Endometrial microvascular endothelial cells (primary cell): ENCODE results near the gene TUBB4A. TPM values are rescaled to one million over a fixed set of nuclear protein-coding genes. Genes with fewer than 3 reads are reported as not detected.
"Not testable (repeated sequence)": the region's sequence is repeated elsewhere in the genome, so short reads cannot be mapped to it uniquely, and the experiment has no call there.

ENCODE experiments used
- in situ Hi-C: cut with HindIII; loops from 2 replicates; pipeline ENCODE4 v1.10.0; 2017; ENCODE audit warnings: low sequenced_read_pairs, low pct_unique_long_range_greater_than_20kb; ENCODE audit errors: inconsistent ontology term
- total RNA-seq: library from RNA; depleted of rRNA; stranded (reverse); fragments of >200 nt; gene quantifications from one replicate; pipeline ENCODE4 v1.2.3, GENCODE V29; 2015; ENCODE audit errors: inconsistent ontology term

TUBB4A gene
- total RNA-seq: not detected

DNA sequence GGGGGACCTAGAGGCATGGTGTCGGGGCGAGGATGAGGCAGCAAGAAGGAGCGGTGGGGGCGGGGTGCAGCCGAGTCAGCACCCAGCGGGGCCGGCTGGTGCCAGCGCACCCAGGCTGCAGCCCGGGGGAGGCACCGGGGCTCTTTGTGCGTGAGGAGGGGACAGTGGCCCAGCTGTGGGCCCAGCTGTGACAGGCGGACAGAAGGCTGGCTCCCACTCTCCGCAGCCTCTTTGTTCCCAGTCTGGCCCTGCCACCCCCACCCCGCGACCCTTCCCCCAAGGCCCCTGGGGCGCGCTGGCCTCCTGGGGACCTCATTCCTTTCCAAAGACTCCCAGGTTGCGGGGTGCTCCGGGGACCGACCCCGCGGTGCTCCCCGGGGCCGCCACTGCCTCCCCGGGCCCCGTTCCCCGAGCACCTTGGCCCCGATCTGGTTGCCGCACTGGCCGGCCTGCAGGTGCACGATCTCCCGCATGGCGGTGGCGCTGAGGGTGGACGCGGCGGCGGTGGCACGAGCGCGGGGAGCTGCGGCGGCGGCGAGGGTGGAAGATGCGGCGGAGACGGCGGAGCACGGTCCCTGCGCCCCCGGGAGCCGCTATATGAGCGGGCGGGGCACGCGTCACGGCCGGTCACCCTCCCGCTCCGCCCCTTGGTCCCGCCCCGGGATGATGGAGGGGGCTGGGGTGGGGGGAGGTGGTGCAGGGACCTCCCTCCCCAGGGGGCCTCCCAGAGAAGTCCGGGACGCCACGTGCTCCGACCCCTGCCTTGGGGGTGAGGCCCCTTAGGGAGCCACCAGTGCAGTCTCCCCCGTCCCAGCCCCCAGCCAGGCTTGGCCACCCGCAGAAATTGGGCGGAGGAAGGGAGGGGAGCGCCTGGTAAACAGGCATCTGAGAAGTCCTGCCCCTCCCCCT is at the start of gene TUBB4A:
Gene TUBB4A, minus strand, starts transcription at position 570 of the 909 bp plus-strand sequence. Its CDS starts 97 bp downstream, at position 473.
- in situ Hi-C loops: no loop called here

DNA sequence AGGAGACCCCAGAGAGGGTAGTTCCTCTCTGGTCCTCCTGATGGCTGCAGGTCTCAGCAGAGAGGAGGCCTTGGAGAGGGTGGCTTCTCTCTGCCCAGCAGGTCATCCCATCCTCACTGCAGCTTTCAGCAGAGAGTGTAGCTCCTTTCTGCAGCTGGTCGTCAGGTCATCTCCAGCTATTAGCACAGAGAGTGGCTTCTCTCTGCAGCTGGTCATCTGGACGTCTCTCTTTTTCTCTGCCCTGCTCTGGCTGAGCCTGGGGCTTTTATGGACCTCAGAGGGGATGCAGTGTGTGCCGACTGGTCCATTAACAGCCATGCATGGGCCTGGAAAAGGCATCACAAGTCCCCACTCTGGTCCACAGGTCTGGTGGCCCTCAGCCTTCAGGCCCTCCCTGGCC is 49.0 kb upstream of the TUBB4A start:
- in situ Hi-C loops: no loop called here

DNA sequence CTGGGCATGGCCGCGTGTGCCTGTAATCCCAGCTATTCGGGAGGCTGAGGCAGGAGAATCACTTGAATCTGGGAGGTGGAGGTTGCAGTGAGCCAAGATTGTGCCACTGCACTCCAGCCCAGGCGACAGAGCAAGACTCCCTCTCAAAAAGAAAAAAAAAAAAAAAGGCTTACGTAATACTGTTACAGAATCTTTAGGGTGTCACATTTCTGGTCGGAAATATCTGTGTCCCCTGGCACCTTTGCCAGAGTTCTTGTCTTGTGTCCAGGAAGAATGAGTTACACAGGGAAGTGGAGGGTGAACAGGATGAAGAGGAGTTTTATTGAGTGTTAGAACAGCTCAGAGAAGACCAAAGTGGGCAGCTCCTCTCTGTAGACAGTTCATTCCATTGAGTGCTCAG is 48.6 kb upstream of the TUBB4A start:
- in situ Hi-C loops: not testable (repeated sequence)

DNA sequence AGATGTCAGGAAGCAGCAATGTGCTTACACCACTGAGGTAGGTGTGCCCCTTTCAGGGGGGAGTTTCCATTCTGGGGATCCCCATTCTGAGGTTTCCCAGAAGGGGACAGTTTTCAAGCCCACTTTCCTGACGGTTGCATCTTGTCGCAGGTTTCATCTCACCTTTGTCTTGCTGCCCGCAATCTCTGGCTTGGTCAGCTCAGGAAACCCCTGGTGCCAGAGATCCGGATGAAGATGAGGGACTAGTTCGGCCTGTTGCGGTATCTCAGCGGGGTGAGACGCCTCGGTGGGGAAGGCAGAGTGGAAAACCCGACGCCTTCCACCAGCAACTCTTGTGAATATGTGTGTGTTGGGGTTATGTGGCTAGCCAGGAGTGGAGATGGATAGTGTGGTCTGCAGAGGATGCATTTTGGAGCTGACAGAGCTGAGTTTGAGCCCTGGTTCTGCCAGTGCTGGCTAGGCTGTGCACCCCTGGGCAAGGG is 41.8 kb upstream of the TUBB4A start:
- in situ Hi-C loops: no loop called here

- in situ Hi-C loops: no loop called here
Observed at GRCh38 chr19:6540918-6541689, 39.0 kb upstream of the TUBB4A start.

DNA sequence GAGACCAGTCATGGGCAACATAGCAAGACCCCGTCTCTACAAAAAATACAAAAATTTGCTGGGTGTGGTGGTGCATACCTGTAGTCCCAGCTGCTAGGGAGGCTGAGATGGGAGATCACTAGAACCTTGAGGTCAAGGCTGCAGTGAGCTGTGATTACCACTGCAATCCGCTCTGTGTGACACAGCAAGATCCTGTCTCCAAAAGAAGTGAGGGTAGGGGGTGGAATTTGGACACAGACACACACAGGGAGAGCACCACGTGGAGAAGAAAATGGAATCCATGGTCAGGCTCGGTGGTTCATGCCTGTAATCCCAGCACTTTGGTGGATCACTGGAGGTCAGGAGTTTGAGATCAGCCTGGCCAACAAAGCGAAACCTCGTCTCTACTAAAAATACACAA is 37.4 kb upstream of the TUBB4A start:
- in situ Hi-C loops: no loop called here

GRCh38 chr19:6535558-6536137 is 33.5 kb upstream of the TUBB4A start:
- in situ Hi-C loops: no loop called here

DNA sequence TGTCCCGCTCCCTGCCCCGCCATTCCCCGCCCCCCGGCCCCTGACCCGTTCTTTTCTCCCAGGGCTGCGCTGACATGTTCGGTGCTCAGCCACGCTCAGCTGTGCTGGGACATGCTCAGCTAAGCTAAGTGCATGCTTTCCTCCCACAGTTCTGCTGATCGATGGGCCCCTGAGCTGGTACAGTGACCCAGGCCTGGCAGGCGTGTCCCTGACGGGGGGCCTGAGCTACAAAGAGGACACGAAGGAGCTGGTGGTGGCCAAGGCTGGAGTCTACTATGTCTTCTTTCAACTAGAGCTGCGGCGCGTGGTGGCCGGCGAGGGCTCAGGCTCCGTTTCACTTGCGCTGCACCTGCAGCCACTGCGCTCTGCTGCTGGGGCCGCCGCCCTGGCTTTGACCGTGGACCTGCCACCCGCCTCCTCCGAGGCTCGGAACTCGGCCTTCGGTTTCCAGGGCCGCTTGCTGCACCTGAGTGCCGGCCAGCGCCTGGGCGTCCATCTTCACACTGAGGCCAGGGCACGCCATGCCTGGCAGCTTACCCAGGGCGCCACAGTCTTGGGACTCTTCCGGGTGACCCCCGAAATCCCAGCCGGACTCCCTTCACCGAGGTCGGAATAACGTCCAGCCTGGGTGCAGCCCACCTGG is 32.5 kb upstream of the TUBB4A start:
- in situ Hi-C loops: no loop called here

DNA sequence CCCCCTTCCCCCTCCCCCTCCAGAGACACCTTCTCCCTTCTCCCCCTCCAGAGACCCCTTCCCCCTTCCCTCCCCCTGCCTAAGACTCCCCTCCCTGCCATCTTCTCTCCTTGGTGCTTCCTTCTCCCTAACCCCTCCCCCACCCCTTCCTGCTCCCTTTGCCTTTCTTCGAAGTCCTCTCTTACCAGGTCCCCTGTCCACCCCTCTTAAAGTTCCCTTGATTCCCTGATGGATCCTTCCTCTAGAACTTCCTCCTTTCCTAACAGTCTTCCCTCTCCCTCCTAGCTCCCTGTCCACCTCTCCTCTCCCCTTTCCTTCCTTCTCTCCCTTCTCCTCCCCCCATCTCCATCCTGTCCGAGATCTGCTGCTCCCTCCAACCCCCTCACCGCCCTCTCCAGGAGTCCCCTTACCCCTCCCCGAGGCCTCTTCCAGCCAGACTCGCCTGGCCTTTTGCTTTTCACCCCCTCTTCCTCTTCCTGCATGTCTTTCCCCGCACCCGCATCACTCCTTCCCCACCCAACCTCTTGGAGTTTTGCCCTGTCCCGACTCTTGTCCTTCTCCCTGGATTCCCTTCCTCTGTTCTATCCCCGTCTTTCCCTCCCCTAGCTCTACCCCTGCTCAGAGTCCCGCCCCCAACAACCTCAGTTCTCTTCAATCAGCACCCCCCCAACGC is 31.8 kb upstream of the TUBB4A start:
- in situ Hi-C loops: no loop called here

GRCh38 chr19:6533000-6533328 is 30.9 kb upstream of the TUBB4A start:
- in situ Hi-C loops: no loop called here

- in situ Hi-C loops: no loop called here
Observed at GRCh38 chr19:6532244-6532999, 30.3 kb upstream of the TUBB4A start.

DNA sequence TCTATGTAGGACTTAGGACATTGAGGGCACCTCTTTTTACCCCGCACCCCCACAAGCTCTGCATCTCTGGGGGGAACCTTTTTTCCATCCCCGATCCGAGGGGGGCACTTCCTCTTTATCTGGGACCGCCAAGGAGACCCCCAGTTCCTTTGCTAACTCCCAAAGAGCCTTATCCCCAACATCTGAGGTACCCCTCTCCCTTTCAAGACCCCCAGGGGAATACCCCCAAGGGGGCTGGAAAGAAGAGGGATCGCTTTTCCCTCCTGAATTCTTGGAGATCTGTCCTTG is 29.8 kb upstream of the TUBB4A start:
- in situ Hi-C loops: no loop called here

- in situ Hi-C loops: no loop called here
Observed at GRCh38 chr19:6531163-6531955, 29.2 kb upstream of the TUBB4A start.

DNA sequence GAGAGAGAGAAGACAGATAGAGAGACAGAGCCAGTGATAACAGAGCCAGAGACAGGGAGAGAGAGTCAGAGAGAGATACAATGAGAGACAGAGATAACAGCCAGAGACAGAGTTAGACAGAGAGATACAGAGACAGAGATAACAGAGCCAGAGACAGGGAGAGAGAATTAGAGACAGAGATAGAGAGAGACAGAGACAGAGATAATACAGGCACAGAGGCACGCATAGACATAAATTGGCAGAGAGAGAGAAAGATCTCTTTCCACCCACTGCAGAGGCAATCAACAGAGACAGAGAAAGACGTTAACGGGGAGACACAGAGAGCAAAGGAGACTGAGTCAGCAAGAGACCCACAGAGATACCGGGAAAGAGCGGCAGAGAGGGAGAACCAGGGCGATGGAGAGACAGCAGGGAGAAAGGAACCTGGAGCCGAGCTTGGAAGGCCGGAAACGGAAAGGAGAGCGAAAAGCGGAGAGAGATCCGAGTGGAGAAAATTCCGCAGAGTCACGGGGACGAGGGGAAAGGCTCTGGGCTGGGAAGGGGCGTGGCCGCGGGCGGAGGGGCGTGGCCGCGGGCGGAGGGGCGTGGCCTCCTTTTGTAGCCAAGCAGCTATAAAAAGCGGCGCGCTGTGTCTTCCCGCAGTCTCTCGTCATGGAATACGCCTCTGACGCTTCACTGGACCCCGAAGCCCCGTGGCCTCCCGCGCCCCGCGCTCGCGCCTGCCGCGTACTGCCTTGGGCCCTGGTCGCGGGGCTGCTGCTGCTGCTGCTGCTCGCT is 28.5 kb upstream of the TUBB4A start, which contains the start of gene TNFSF9:
Gene TNFSF9, plus strand, starts transcription at position 641 of the 777 bp plus-strand sequence. Its CDS starts 11 bp downstream, at position 652.
- in situ Hi-C loops: no loop called here

- in situ Hi-C loops: no loop called here
Observed at GRCh38 chr19:6529937-6530385, 27.9 kb upstream of the TUBB4A start.

DNA sequence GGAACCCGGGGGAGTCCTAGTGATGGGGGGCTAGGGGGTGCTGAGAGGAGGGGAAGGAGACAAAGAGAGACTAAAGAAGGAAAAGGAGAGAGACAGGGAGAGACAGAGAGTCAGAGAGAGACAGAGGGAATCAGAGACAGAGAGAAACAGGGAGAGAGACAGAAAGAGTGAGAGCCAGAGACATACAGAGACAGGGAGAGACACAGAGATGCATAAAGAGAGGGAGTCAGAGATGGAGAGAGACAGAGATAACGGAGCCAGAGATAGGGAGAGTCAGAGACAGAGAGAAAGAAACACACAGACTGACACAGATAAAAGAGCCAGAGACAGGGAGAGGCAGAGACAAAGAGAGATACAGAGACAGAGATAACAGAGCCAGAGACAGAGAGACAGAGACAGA is 27.2 kb upstream of the TUBB4A start:
- in situ Hi-C loops: no loop called here
